Lower lobe of right lung (tissue), 2 donors: Measurements from ENCODE around the gene CCDC12. TPM values are rescaled to one million over a fixed set of nuclear protein-coding genes. Genes with fewer than 3 reads are reported as not detected.

Experiments
- ATAC-seq, 2 donors: fragments of 200-7000 bp; cut with Tn5 transposase; one replicate each; pipeline ENCODE4 v1.9.1; 2020 to 2022; ENCODE audit warnings: mild to moderate bottlenecking in 2 of 2, moderate library complexity in 2 of 2
- DNase-seq: peaks from one replicate; pipeline ENCODE4 v3.0.0-alpha.2; 2020
- H3K27ac ChIP-seq: fragments of 200-600 bp; one replicate; pipeline ENCODE4 v1.8.0; 2022
- H3K27me3 ChIP-seq: fragments of 200-600 bp; one replicate; pipeline ENCODE4 v1.8.0; 2022; ENCODE audit warnings: low read depth
- H3K36me3 ChIP-seq: fragments of 200-600 bp; one replicate; pipeline ENCODE4 v1.8.0; 2022; ENCODE audit warnings: mild to moderate bottlenecking
- H3K4me1 ChIP-seq: fragments of 200-600 bp; one replicate; pipeline ENCODE4 v1.8.0; 2022
- H3K4me3 ChIP-seq: fragments of 200-600 bp; one replicate; pipeline ENCODE4 v1.8.0; 2022; ENCODE audit warnings: mild to moderate bottlenecking
- H3K9me3 ChIP-seq: fragments of 200-600 bp; one replicate; pipeline ENCODE4 v1.8.0; 2022
- intact Hi-C: fragments of 100-400 bp; cut with DNase I; formaldehyde crosslinking; loops from one replicate; pipeline ENCODE4 v1.11.0; 2022
- total RNA-seq: library from RNA; stranded (reverse); fragmentation: NEBNext Ultra II Directional; extraction: Animal tissue kit (Norgen Biotek cat#: 25700); gene quantifications from one replicate; pipeline ENCODE4 v1.2.1, GENCODE V29; 2021
- TF ChIP-seq, protein P1 (sequence below): fragments of 200-600 bp; IDR thresholded peaks from one replicate; pipeline ENCODE4 v1.8.0; 2022; ENCODE audit warnings: antibody characterized with exemption, mild to moderate bottlenecking
- donor health status: DM: no; HTN: yes; CAD: no; lungs with severe emphysema.

CCDC12 gene
- total RNA-seq, 1 donor from 2014 or later = 42.9 TPM

DNA sequence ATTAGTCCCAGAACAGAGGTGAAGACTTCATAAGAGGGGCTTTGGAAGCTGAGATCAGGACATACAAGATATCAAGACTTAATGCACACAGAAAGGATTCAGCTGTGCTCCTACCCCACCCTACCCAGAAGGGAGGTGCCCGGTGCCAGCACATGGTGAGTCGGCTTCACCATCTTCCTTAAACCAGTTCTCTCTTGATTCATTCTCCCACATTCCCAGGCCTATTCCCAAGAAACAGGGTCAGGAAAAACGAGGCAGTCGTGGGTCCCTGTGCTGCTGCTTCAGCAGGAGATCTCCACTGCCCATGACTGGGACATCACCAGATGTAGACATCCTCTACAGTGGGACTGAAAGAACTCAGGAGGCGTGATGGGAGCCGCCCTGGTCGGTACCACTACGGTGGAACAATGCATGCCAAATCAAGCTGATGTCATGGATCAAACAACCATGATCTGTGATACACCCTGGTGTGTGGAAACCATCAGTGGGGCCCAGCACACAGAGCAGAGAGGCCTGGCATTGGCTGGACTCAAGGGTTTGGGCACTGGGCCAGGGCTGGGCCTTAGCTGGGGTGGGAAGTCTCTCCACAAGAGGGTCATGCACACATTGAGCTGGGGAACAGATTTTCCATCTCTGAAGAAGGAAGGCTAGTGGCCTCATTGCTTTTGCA is 41.9 kb downstream of the CCDC12 start:
- TF ChIP-seq, protein P1, sequence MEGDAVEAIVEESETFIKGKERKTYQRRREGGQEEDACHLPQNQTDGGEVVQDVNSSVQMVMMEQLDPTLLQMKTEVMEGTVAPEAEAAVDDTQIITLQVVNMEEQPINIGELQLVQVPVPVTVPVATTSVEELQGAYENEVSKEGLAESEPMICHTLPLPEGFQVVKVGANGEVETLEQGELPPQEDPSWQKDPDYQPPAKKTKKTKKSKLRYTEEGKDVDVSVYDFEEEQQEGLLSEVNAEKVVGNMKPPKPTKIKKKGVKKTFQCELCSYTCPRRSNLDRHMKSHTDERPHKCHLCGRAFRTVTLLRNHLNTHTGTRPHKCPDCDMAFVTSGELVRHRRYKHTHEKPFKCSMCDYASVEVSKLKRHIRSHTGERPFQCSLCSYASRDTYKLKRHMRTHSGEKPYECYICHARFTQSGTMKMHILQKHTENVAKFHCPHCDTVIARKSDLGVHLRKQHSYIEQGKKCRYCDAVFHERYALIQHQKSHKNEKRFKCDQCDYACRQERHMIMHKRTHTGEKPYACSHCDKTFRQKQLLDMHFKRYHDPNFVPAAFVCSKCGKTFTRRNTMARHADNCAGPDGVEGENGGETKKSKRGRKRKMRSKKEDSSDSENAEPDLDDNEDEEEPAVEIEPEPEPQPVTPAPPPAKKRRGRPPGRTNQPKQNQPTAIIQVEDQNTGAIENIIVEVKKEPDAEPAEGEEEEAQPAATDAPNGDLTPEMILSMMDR = no peak
- Histone ChIP-seq H3K27ac (peak overlapping the region; percentile 66), H3K36me3 (peaks cover 31% of the 10 kb centered on the region), H3K9me3 (no peaks in the 10 kb centered on the region), H3K4me1 (peaks cover 91% of the 10 kb centered on the region), H3K27me3 (no peaks in the 10 kb centered on the region), H3K4me3 (no peak overlapping the region)
- ATAC-seq (peak; percentile 1 to 4), DNase-seq (peak; percentile 68)
- intact Hi-C loops = no loop called here

DNA sequence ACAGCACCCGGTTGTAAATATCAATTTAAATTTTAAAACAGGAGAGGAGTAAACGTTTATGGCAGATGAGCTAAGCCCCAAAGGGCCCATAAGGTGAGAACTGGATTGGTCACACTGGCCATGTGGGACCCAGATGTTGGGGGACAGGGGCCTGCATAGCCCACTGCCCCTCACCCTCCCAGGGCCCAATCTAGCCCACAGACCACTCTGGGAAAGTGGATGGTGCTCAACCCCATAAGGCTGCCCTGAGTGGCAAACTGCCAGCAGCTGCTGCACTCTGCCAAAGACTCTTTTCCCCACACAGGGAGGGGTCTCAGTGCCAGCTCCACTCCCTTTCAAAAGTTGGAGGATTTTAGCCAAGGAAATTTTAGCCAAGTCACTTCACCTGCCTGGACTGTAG is 42.5 kb downstream of the CCDC12 start:
- H3K27me3 ChIP-seq = no peaks in the 10 kb centered on the region
- DNase-seq (peak; percentile 48), ATAC-seq (no peak)
- TF ChIP-seq, protein P1 = no peak
- intact Hi-C loops = no loop called here
- H3K4me3 ChIP-seq = no peak overlapping the region
- no peaks in the 10 kb centered on the region for H3K9me3 ChIP-seq
- H3K4me1 ChIP-seq = peaks cover 91% of the 10 kb centered on the region
- peaks cover 25% of the 10 kb centered on the region for H3K36me3 ChIP-seq
- peak overlapping the region; percentile 85 for H3K27ac ChIP-seq

DNA sequence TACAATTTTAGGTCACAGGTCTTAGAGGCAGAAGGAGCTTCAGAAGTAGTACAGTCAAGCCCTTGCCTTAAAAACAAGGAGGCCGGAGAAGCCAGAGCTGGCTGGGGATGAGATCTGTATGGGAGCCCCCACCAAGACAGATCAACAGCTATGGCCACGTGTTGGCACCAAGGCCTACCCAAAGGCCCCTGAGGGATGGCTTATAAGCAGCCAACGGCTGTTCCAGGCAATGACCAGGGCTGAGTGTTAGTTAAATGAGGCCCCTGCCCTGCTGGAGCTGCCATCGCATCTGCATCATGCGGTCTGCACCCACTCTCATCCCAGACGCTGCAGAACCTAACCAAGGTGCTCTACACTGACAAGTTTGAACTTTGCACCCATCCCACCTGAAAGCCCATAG is 43.3 kb downstream of the CCDC12 start:
- Histone ChIP-seq H3K4me1 (peaks cover 90% of the 10 kb centered on the region), H3K36me3 (peaks cover 20% of the 10 kb centered on the region), H3K27ac (peak overlapping the region; percentile 85), H3K27me3 (no peaks in the 10 kb centered on the region), H3K4me3 (no peak overlapping the region), H3K9me3 (no peaks in the 10 kb centered on the region)
- TF ChIP-seq, protein P1 = no peak
- intact Hi-C loops = no loop called here
- DNase-seq = peak; percentile 14
- no peak for ATAC-seq

DNA sequence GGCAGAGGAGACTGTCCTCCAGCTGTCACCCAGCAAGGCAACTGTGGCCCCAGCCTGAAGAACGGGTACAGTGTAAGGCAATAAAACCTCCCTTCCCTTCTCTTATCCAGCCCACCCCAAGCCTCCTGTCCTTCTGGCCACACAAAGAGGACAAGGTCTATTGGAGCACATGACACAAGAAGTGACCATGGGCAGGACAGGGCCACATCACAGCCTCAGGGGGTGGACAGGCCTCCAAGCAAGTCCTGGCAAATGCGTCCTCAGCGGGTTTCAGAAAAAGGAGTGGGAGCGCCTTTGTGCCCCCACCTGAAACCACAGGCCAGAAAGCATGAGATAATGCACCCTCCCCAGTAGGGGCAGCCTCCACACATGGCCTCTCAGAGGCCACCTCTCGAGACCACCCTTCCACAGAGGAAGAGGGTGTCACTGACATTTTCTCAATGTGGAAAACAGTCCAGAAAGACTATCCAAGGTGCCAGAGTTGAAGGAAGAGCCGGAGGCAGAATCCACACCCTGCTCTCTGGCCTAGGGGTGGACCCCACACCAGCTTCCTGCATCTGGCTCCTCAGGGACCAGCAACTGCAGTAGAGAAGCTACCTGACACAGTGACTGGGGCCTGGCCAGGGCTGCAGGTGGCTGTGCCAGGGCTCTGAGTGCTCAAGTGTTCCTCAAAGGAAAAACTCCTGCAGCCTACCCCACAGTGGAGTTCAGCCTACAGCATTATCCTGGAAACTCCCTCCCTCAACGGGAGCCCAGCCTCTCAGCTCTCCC is 43.9 kb downstream of the CCDC12 start:
- intact Hi-C loops = no loop called here
- H3K27ac ChIP-seq = peak overlapping the region; percentile 85
- peak; percentile 50 for DNase-seq
- peaks cover 14% of the 10 kb centered on the region for H3K36me3 ChIP-seq
- H3K4me1 ChIP-seq = peaks cover 91% of the 10 kb centered on the region
- TF ChIP-seq, protein P1 = no peak
- H3K27me3 ChIP-seq = no peaks in the 10 kb centered on the region
- no peak for ATAC-seq
- no peaks in the 10 kb centered on the region for H3K9me3 ChIP-seq
- H3K4me3 ChIP-seq = no peak overlapping the region

DNA sequence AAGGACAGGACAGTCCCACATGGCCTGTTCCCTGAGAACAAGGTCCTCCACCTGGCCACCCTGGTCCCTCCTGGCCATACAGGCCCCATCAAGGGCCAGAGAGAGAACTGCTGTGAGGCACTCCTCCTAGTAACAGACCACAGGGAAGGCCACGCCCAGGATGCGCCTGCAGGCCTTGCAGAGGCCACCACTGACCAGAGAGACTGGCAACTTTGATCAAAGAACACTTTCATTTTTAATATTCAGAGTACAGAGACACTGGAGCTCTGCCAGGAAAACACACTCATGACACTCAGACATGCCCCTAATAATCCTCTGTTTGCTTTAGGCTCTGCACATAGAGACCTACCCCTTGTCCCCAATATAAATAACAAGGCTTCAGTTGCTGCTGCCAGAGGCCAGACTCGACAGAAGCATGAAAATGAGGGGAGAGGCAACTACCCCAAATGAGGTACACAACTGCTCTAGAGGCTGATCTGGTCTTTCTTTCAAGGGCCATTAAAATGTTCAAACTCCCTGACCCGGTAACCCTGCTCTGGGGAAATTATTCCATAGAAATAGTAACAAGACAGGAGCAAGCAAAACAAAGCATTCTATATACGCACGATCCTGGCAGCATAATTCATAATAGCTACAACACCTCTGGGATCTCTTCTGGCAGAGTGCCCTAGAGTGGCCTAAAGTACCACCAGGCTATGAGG is 44.8 kb downstream of the CCDC12 start:
- H3K27me3 ChIP-seq = no peaks in the 10 kb centered on the region
- peaks cover 98% of the 10 kb centered on the region for H3K4me1 ChIP-seq
- intact Hi-C loops = no loop called here
- no peaks in the 10 kb centered on the region for H3K9me3 ChIP-seq
- TF ChIP-seq, protein P1 = no peak
- peak; percentile 91 for DNase-seq
- H3K36me3 ChIP-seq = peaks cover 6% of the 10 kb centered on the region
- H3K27ac ChIP-seq = peak overlapping the region; percentile 85
- no peak overlapping the region for H3K4me3 ChIP-seq
- ATAC-seq = peak; percentile 31 to 55
